ENCODE measurements around the gene DGKB.

DGKB gene

DNA sequence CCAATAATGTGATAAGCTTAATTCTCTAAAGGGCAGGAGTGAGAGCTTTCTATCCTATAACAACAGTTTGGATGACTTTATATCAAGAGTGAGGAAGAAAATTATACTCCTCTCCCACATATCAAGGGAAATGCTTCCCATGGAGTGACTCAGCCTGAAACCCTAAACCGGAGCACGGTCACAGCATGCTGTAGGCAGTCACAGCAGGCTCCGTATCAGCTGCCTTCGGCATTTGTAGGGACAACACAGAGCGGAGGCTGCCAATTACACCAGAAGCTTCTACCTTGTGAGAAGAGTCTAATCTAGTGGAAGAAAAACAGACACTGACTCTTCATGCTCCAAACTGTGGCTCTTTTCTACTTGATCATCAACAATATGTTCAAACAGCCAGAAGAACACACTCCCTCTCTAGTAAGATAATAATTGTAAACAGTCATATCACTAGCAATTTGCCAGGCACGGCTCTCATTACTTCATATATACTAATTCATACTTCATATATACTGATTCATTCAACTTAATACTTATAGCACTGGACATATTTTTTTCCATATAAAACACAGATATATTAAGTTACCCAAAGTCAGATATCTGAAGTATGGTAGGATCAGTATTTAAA is 65.9 kb downstream of the DGKB start:
- Histone ChIP-seq H3K9ac (ENCODE audit: low read length) (no peak overlapping the region), H3K9me3 (ENCODE audit: control insufficient read depth, low read length) (no peaks in the 10 kb centered on the region), H3K4me1 (ENCODE audit: control insufficient read depth, insufficient read depth, low read length) (no peaks in the 10 kb centered on the region), H3K4me3 (ENCODE audit: low read length) (no peak overlapping the region), H3K36me3 (ENCODE audit: control insufficient read depth, insufficient read depth, low read length) (no peaks in the 10 kb centered on the region), H3K27me3 (ENCODE audit: control insufficient read depth, insufficient read depth, low read length) (no peaks in the 10 kb centered on the region)

DNA sequence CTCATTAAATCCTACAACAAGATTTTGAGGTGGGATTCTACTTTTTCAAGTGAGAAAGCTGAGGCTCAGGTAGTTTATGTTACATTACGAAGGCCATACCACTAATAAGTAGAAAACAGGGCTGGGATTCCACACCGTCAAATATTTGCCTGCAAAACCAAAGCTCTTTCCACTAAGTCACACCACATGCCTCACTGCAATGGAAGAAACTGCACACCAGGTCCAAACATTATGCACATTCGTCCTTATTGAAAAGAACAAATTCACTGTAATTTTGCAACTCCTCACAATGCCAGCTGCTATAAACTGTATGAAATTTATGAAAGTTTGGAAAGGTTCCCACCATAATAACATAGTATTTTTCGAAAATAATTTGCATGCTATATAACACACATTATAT is 66.5 kb downstream of the DGKB start:
- H3K9me3 ChIP-seq (ENCODE audit: control insufficient read depth, low read length), result no peaks in the 10 kb centered on the region
- no peaks in the 10 kb centered on the region for H3K4me1 ChIP-seq (ENCODE audit: control insufficient read depth, insufficient read depth, low read length)
- no peak overlapping the region for H3K9ac ChIP-seq (ENCODE audit: low read length)
- no peaks in the 10 kb centered on the region for H3K27me3 ChIP-seq (ENCODE audit: control insufficient read depth, insufficient read depth, low read length)
- H3K4me3 ChIP-seq (ENCODE audit: low read length), result no peak overlapping the region
- H3K36me3 ChIP-seq (ENCODE audit: control insufficient read depth, insufficient read depth, low read length), result no peaks in the 10 kb centered on the region

DNA sequence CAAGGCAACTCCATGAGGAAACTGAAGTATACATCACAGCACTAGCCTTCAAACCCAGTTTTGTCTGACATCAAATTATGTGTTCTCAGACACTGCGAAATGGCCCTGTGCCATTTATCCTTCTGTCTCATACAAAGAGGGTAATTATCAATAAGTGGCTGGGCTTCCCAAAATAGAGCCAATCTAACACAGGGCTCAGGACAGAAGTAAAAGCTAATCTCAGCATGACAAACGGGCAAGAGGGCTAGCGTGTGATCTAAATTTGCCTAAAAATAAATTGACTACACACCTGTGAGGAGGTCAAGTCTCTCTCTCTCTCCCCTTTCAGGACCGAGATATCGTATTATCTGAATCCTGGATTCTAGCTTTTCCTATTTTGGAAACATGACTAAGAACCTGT is 67.2 kb downstream of the DGKB start:
- Histone ChIP-seq H3K36me3 (ENCODE audit: control insufficient read depth, insufficient read depth, low read length) (no peaks in the 10 kb centered on the region), H3K9ac (ENCODE audit: low read length) (no peak overlapping the region), H3K4me3 (ENCODE audit: low read length) (no peak overlapping the region), H3K4me1 (ENCODE audit: control insufficient read depth, insufficient read depth, low read length) (no peaks in the 10 kb centered on the region), H3K27me3 (ENCODE audit: control insufficient read depth, insufficient read depth, low read length) (no peaks in the 10 kb centered on the region), H3K9me3 (ENCODE audit: control insufficient read depth, low read length) (no peaks in the 10 kb centered on the region)

DNA sequence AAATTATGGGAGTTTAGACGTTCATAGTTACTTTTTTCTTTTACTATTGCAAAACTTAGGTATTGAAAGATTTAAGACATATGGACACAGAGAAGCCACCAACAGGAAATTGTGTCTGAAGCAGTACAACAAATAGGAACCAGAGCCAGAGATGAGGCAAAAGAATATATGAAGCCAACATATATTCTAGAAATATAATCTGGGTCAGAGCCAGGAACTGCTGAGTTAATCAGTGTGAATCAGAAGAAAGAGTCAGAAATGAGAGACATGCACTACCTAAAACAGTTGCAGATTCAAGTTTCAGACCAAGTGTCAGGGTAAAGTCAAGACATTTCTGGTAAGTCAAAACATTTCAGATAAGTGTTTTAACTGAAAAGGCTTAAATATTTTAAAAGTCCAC is 67.7 kb downstream of the DGKB start:
- no peak overlapping the region for H3K9ac ChIP-seq (ENCODE audit: low read length)
- no peaks in the 10 kb centered on the region for H3K9me3 ChIP-seq (ENCODE audit: control insufficient read depth, low read length)
- no peaks in the 10 kb centered on the region for H3K4me1 ChIP-seq (ENCODE audit: control insufficient read depth, insufficient read depth, low read length)
- no peak overlapping the region for H3K4me3 ChIP-seq (ENCODE audit: low read length)
- H3K36me3 ChIP-seq (ENCODE audit: control insufficient read depth, insufficient read depth, low read length), result no peaks in the 10 kb centered on the region
- no peaks in the 10 kb centered on the region for H3K27me3 ChIP-seq (ENCODE audit: control insufficient read depth, insufficient read depth, low read length)

DNA sequence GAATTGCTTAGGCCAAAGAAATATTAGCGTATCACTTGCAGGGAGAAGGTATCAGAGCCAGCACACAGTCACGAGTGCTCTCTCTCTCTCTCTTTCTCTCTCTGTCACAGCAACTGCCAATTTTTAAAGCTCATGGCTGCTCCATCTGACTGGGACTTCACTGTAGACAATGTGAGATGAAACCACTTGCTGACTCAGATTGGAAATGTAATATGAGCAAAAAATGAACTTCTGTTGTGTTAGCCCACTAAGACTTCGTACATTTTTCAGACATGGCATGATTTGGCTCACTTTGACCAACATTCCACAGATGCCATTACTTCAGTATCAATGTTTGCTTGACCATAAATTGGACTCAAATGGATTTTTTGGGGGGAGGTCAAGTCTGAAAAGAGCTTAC is 68.1 kb downstream of the DGKB start:
- Histone ChIP-seq H3K4me3 (ENCODE audit: low read length) (no peak overlapping the region), H3K9me3 (ENCODE audit: control insufficient read depth, low read length) (no peaks in the 10 kb centered on the region), H3K9ac (ENCODE audit: low read length) (no peak overlapping the region), H3K27me3 (ENCODE audit: control insufficient read depth, insufficient read depth, low read length) (no peaks in the 10 kb centered on the region), H3K4me1 (ENCODE audit: control insufficient read depth, insufficient read depth, low read length) (no peaks in the 10 kb centered on the region), H3K36me3 (ENCODE audit: control insufficient read depth, insufficient read depth, low read length) (no peaks in the 10 kb centered on the region)

DNA sequence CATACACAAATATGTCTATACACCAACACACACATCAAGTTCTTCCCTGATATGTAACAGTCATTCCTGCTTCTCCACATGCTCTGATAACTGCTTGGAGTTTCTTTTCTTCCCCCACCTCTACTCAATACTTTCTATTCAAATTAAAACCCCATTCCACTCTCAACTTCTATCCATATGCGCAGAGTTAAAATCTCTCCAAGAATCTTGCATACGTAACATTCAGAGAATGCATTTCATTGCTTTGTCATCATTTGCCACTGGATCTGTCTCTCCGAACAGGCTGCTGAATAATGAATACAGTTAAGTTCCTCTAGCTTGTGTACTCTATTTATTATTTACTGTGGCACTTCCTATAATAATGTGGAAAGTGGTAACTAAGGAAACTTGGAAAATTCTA is 68.8 kb downstream of the DGKB start:
- no peak overlapping the region for H3K4me3 ChIP-seq (ENCODE audit: low read length)
- H3K9me3 ChIP-seq (ENCODE audit: control insufficient read depth, low read length), result no peaks in the 10 kb centered on the region
- no peaks in the 10 kb centered on the region for H3K36me3 ChIP-seq (ENCODE audit: control insufficient read depth, insufficient read depth, low read length)
- no peak overlapping the region for H3K9ac ChIP-seq (ENCODE audit: low read length)
- no peaks in the 10 kb centered on the region for H3K27me3 ChIP-seq (ENCODE audit: control insufficient read depth, insufficient read depth, low read length)
- H3K4me1 ChIP-seq (ENCODE audit: control insufficient read depth, insufficient read depth, low read length), result no peaks in the 10 kb centered on the region

DNA sequence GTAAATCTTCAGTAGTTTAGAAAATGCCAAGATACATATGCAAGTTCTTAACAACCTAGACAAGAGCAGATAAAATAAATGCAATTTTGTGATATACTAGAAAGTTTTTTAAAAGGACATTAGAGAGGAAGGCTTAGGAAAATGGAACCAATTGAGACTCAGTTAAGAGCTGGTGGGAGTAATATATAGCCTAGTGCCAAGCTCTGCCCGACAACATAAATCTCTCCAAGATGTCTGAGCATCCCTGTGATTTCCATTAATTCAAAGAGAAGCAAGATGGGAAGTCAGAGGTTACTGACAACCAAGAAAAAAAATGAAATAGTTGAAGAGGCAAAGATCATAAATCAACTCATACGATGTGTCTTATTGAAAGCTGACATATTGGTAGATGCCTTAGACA is 74.5 kb downstream of the DGKB start:
- H3K9ac ChIP-seq (ENCODE audit: low read length), result no peak overlapping the region
- no peaks in the 10 kb centered on the region for H3K4me1 ChIP-seq (ENCODE audit: control insufficient read depth, insufficient read depth, low read length)
- H3K9me3 ChIP-seq (ENCODE audit: control insufficient read depth, low read length), result no peaks in the 10 kb centered on the region
- no peaks in the 10 kb centered on the region for H3K27me3 ChIP-seq (ENCODE audit: control insufficient read depth, insufficient read depth, low read length)
- no peak overlapping the region for H3K4me3 ChIP-seq (ENCODE audit: low read length)
- no peaks in the 10 kb centered on the region for H3K36me3 ChIP-seq (ENCODE audit: control insufficient read depth, insufficient read depth, low read length)

DNA sequence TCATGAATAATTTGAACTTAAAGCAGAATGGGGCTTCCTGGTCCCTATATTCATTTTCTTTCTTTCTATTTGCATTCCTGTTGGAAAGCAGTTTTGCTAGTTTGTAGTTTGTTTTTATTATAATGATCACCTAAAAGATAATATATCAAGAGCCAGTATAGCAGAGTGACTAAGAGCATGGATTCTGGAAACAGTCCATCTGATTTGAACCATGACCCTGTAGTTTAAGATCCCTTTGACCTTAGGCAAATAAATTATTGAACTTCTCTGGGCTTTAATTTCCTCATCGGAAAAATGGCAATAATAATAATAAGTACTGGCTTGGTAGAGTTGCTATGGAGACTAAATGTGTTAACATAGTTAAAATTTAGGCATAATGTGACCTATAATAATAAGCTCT is 76.1 kb downstream of the DGKB start:
- Histone ChIP-seq H3K4me3 (ENCODE audit: low read length) (no peak overlapping the region), H3K9me3 (ENCODE audit: control insufficient read depth, low read length) (no peaks in the 10 kb centered on the region), H3K36me3 (ENCODE audit: control insufficient read depth, insufficient read depth, low read length) (no peaks in the 10 kb centered on the region), H3K27me3 (ENCODE audit: control insufficient read depth, insufficient read depth, low read length) (no peaks in the 10 kb centered on the region), H3K4me1 (ENCODE audit: control insufficient read depth, insufficient read depth, low read length) (no peaks in the 10 kb centered on the region), H3K9ac (ENCODE audit: low read length) (no peak overlapping the region)

DNA sequence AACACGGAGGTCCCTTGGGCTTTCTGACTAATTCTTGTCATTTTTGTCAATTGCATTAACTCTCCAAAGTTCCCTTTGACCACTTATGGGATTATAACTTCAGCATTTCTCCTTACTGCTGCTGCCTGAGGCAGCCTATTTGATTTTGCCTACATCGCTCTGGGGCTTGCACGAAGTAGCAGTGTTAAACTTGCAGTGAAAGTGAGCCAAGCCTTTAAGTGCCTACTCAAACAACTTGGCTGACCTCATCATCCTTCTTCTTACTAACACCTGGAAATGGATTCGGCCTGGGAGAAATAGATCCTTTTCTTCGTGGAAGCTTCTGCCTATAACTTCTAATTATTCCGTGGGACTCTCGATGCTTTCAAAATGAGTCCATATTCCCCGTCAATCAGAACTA is 76.6 kb downstream of the DGKB start:
- Histone ChIP-seq H3K4me1 (ENCODE audit: control insufficient read depth, insufficient read depth, low read length) (no peaks in the 10 kb centered on the region), H3K36me3 (ENCODE audit: control insufficient read depth, insufficient read depth, low read length) (no peaks in the 10 kb centered on the region), H3K9me3 (ENCODE audit: control insufficient read depth, low read length) (no peaks in the 10 kb centered on the region), H3K4me3 (ENCODE audit: low read length) (no peak overlapping the region), H3K27me3 (ENCODE audit: control insufficient read depth, insufficient read depth, low read length) (no peaks in the 10 kb centered on the region), H3K9ac (ENCODE audit: low read length) (no peak overlapping the region)

DNA sequence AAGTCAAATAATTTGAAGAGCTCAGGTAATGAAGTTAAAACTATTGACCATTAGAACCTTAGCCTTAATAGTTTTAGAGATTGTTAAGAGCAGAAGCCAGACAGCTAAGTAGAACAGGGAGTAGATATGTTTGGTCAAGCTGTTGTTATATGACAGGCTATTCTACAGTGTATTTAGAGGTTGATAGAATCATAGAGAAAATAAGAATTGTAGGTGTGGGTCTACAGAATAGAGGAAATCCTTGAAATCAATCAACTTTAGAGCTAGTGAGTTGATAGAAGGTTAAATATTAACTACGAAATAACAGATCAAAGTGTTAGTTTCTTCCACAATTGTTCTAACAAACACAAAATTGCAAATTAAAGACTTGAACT is 80.1 kb downstream of the DGKB start:
- H3K27me3 ChIP-seq (ENCODE audit: control insufficient read depth, insufficient read depth, low read length), result no peaks in the 10 kb centered on the region
- no peaks in the 10 kb centered on the region for H3K4me1 ChIP-seq (ENCODE audit: control insufficient read depth, insufficient read depth, low read length)
- no peaks in the 10 kb centered on the region for H3K36me3 ChIP-seq (ENCODE audit: control insufficient read depth, insufficient read depth, low read length)
- H3K9me3 ChIP-seq (ENCODE audit: control insufficient read depth, low read length), result no peaks in the 10 kb centered on the region
- no peak overlapping the region for H3K4me3 ChIP-seq (ENCODE audit: low read length)
- H3K9ac ChIP-seq (ENCODE audit: low read length), result no peak overlapping the region

DNA sequence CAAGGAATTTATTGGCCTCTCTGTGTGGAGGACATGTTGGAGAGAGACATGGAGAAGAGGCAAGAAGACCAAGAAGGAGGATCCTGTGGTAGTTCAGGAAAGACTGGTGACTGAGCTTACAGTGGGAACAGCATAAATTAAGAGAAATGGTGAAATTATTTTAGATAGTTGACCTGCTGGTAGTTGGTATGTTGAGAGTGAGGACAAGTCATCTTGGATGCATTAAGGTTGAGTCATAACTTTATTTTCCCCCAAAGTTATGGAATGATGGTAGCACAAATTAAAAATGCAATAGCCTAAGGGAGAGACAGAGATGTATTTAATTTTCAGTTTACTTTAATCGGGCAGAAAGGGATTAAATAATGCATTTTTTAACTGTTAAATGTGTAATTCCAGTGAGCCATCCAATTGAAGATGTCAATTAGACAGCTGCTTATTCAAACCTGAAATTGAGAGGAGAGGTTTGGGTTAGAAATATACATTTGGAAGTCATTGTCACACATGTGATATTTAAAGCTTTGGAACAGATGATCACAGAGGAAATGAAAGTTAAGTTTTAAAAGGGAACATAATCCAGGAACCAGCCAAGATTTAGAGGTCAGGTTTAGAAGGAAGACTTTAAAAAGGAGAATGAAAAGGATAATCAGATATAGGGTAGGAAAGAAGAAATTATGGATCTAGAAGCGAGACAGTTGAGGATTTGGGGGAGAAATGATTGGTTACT is 80.6 kb downstream of the DGKB start:
- Histone ChIP-seq H3K36me3 (ENCODE audit: control insufficient read depth, insufficient read depth, low read length) (no peaks in the 10 kb centered on the region), H3K9ac (ENCODE audit: low read length) (no peak overlapping the region), H3K4me1 (ENCODE audit: control insufficient read depth, insufficient read depth, low read length) (no peaks in the 10 kb centered on the region), H3K4me3 (ENCODE audit: low read length) (no peak overlapping the region), H3K27me3 (ENCODE audit: control insufficient read depth, insufficient read depth, low read length) (no peaks in the 10 kb centered on the region), H3K9me3 (ENCODE audit: control insufficient read depth, low read length) (no peaks in the 10 kb centered on the region)

DNA sequence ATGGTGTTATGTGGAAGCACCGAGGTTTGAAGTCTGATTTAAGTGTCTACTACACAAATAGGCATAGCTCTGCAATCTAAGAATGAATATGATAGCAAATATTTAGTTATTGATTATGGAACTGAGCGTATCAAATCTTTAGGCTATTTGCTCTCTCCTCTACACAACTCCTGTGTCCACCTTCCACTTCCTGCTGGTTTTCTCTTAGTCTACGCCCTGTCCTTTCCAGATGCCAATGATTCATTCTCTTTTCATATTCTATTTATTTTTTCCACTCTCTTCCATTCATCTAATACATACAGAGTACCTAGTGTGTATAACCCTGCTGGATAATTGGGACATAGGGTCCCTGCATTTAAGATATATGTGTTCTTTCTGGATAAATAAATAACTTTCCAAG is 83.7 kb downstream of the DGKB start:
- Histone ChIP-seq H3K9ac (ENCODE audit: low read length) (no peak overlapping the region), H3K36me3 (ENCODE audit: control insufficient read depth, insufficient read depth, low read length) (no peaks in the 10 kb centered on the region), H3K9me3 (ENCODE audit: control insufficient read depth, low read length) (no peaks in the 10 kb centered on the region), H3K4me3 (ENCODE audit: low read length) (no peak overlapping the region), H3K27me3 (ENCODE audit: control insufficient read depth, insufficient read depth, low read length) (no peaks in the 10 kb centered on the region), H3K4me1 (ENCODE audit: control insufficient read depth, insufficient read depth, low read length) (no peaks in the 10 kb centered on the region)
